IPS DF 6.9 (cell line): ENCODE measurements around the gene KIRREL3.

ENCODE experiments used
- DNase-seq: peaks from one replicate; pipeline ENCODE4 v3.0.0-alpha.2; 2013; ENCODE audit warnings: low read depth, low spot score
- H3K27ac ChIP-seq: one replicate; pipeline ENCODE4 v1.5.1; 2013; ENCODE audit warnings: low read length, control low read depth
- H3K27me3 ChIP-seq: 2 replicates; pipeline ENCODE4 v1.6.1; 2013; ENCODE audit warnings: mild to moderate bottlenecking, low read length; ENCODE audit not compliant: control insufficient read depth, insufficient read depth
- H3K36me3 ChIP-seq: 2 replicates; pipeline ENCODE4 v1.6.1; 2013; ENCODE audit warnings: low read length; ENCODE audit not compliant: control insufficient read depth, insufficient read depth
- H3K4me1 ChIP-seq: 2 replicates; pipeline ENCODE4 v1.6.1; 2013; ENCODE audit warnings: low read length; ENCODE audit not compliant: control insufficient read depth, insufficient read depth
- H3K4me3 ChIP-seq: 2 replicates; pipeline ENCODE4 v1.5.1; 2013; ENCODE audit warnings: mild to moderate bottlenecking, low read length
- H3K9me3 ChIP-seq: 2 replicates; pipeline ENCODE4 v1.6.1; 2013; ENCODE audit warnings: low read length, inconsistent platforms; ENCODE audit not compliant: control insufficient read depth, insufficient read depth
- WGBS: extraction: QIAGEN DNeasy Blood & Tissue Kit; methylation state at CpG from one replicate; pipeline ENCODE4 v1.1.7; 2013; ENCODE audit warnings: mixed read lengths, missing lambda C conversion rate; ENCODE audit not compliant: insufficient read length, insufficient coverage; 5-methylcytosine and 5-hydroxymethylcytosine counted together

Gene KIRREL3

GRCh38 chr11:126630893-126631798 lies 369.4 kb downstream of the KIRREL3 start:
- no peak overlapping the region for H3K4me3 ChIP-seq
- no peaks in the 10 kb centered on the region for H3K9me3 ChIP-seq
- H3K27ac ChIP-seq, result no peak overlapping the region
- H3K4me1 ChIP-seq, result peaks cover 5% of the 10 kb centered on the region
- no peaks in the 10 kb centered on the region for H3K36me3 ChIP-seq
- DNase-seq, result no peak
- no CpG with 5 or more reads among the region's 10 CpGs for WGBS
- H3K27me3 ChIP-seq, result no peaks in the 10 kb centered on the region

- H3K27ac ChIP-seq, result no peak overlapping the region
- H3K36me3 ChIP-seq, result no peaks in the 10 kb centered on the region
- H3K27me3 ChIP-seq, result no peaks in the 10 kb centered on the region
- H3K4me1 ChIP-seq, result peaks cover 5% of the 10 kb centered on the region
- DNase-seq, result no peak
- no peak overlapping the region for H3K4me3 ChIP-seq
- no peaks in the 10 kb centered on the region for H3K9me3 ChIP-seq
- WGBS, result no CpG with 5 or more reads among the region's 3 CpGs
These were observed 370.1 kb downstream of the KIRREL3 start for GRCh38 chr11:126630488-126630887.

- Histone ChIP-seq H3K27me3 (no peaks in the 10 kb centered on the region), H3K4me1 (peaks cover 4% of the 10 kb centered on the region; the same call in 1 of the 2 replicates), H3K36me3 (no peaks in the 10 kb centered on the region), H3K27ac (no peak overlapping the region), H3K4me3 (no peak overlapping the region), H3K9me3 (no peaks in the 10 kb centered on the region)
- DNase-seq, result no peak
- no CpG with 5 or more reads among the region's 13 CpGs for WGBS
These were observed 371.6 kb downstream of the KIRREL3 start for GRCh38 chr11:126628790-126629621.

- Histone ChIP-seq H3K36me3 (no peaks in the 10 kb centered on the region), H3K27ac (no peak overlapping the region), H3K4me1 (peaks cover 3% of the 10 kb centered on the region; the same call in 1 of the 2 replicates), H3K4me3 (no peak overlapping the region), H3K9me3 (no peaks in the 10 kb centered on the region), H3K27me3 (no peaks in the 10 kb centered on the region)
- no CpG with 5 or more reads among the region's 1 CpG for WGBS
- DNase-seq, result no peak
These were observed 372.1 kb downstream of the KIRREL3 start for GRCh38 chr11:126628450-126628789.

- H3K27ac ChIP-seq, result no peak overlapping the region
- H3K27me3 ChIP-seq, result no peaks in the 10 kb centered on the region
- DNase-seq, result no peak
- no peaks in the 10 kb centered on the region for H3K36me3 ChIP-seq
- no peak overlapping the region for H3K4me3 ChIP-seq
- H3K9me3 ChIP-seq, result no peaks in the 10 kb centered on the region
- H3K4me1 ChIP-seq, result peaks cover 3% of the 10 kb centered on the region; the same call in 1 of the 2 replicates
- no CpG with 5 or more reads among the region's 7 CpGs for WGBS
These were observed 373.1 kb downstream of the KIRREL3 start for GRCh38 chr11:126627421-126627820.

GRCh38 chr11:126624506-126624905 lies 376.1 kb downstream of the KIRREL3 start:
- DNase-seq, result no peak
- WGBS, result no CpG with 5 or more reads among the region's 7 CpGs
- Histone ChIP-seq H3K27me3 (no peaks in the 10 kb centered on the region), H3K4me3 (no peak overlapping the region), H3K9me3 (no peaks in the 10 kb centered on the region), H3K36me3 (no peaks in the 10 kb centered on the region), H3K27ac (no peak overlapping the region), H3K4me1 (0 out of 2 replicates have a peak, but pooled peaks cover 1% of the 10 kb centered on the region)

- no CpG with 5 or more reads among the region's 3 CpGs for WGBS
- Histone ChIP-seq H3K4me3 (no peak overlapping the region), H3K27ac (no peak overlapping the region), H3K9me3 (no peaks in the 10 kb centered on the region), H3K27me3 (no peaks in the 10 kb centered on the region), H3K36me3 (no peaks in the 10 kb centered on the region), H3K4me1 (no peaks in the 10 kb centered on the region)
- no peak for DNase-seq
These were observed 381.1 kb downstream of the KIRREL3 start for GRCh38 chr11:126619516-126619915.

- H3K27ac ChIP-seq, result no peak overlapping the region
- DNase-seq, result no peak
- H3K9me3 ChIP-seq, result no peaks in the 10 kb centered on the region; the same call in 1 of the 2 replicates
- H3K4me1 ChIP-seq, result no peaks in the 10 kb centered on the region
- H3K27me3 ChIP-seq, result no peaks in the 10 kb centered on the region
- no CpG with 5 or more reads among the region's 11 CpGs for WGBS
- H3K4me3 ChIP-seq, result no peak overlapping the region
- no peaks in the 10 kb centered on the region for H3K36me3 ChIP-seq
These were observed 384.7 kb downstream of the KIRREL3 start for GRCh38 chr11:126615845-126616244.

- DNase-seq, result no peak
- Histone ChIP-seq H3K9me3 (no peaks in the 10 kb centered on the region; the same call in 1 of the 2 replicates), H3K36me3 (no peaks in the 10 kb centered on the region), H3K27ac (no peak overlapping the region), H3K4me3 (no peak overlapping the region), H3K27me3 (no peaks in the 10 kb centered on the region), H3K4me1 (peaks cover 5% of the 10 kb centered on the region; the same call in 1 of the 2 replicates)
- no CpG with 5 or more reads among the region's 4 CpGs for WGBS
These were observed 387.3 kb downstream of the KIRREL3 start for GRCh38 chr11:126613272-126613671.

- Histone ChIP-seq H3K27me3 (no peaks in the 10 kb centered on the region), H3K36me3 (no peaks in the 10 kb centered on the region), H3K9me3 (no peaks in the 10 kb centered on the region; the same call in 1 of the 2 replicates), H3K4me3 (no peak overlapping the region), H3K27ac (no peak overlapping the region), H3K4me1 (peaks cover 7% of the 10 kb centered on the region)
- WGBS, result no CpG with 5 or more reads among the region's 8 CpGs
- no peak for DNase-seq
These were observed 387.9 kb downstream of the KIRREL3 start for GRCh38 chr11:126612671-126613070.
